NCI-H2081 treated with DMSO at 0.1 percent for 48 hours (cell line): ENCODE results near the gene NDUFA8.

Experiments
- DNase-seq: peaks from one replicate; lab custom pipeline; 2025; lab: John Stamatoyannopoulos, UW

NDUFA8 gene

GRCh38 chr9:122097679-122098315, 61.8 kb downstream of the NDUFA8 start:
- DNase-seq = no peak

DNA sequence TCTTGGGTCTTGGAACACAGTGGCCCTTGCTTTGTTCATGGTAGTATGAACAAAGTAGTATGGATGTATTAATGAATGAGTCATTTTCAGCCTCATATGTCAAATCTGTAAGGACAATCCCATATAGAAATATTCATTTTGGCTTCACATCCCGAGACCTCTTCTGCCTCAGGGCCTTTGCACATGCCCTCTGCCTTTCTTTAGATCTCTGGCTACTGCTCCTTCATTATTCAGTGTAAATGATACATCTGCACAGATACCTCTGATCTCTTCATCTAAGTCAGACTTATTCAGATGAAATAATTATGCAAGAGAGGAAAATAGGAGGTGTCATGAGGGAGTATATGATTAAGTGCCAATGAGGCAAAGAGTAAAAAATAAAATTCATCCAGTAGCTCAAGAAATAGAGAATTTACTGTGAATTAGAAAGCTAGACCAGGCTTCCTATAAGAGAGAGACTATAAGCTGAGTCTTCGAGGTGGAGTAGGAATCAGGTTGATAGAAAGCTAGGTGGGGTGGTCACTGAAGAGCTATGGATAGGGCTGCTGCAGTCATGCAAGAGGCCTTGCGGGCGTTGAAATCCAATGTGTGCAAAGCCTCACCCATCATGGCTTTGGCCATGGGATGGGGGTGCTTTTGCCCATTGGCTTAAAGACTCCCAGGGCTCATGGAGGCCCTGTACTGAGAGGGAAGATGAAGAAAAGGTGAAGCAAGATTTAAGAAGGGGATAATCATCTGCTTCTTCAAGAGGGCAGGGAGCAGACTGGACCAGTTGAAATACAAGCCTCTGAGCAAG, 62.8 kb downstream of the NDUFA8 start:
- DNase-seq = no peak

GRCh38 chr9:122095010-122095767, 64.4 kb downstream of the NDUFA8 start:
- no peak for DNase-seq
